ENCODE data around the gene SUCLA2. TPM values are rescaled to one million over a fixed set of nuclear protein-coding genes. Genes with fewer than 3 reads are reported as not detected.

SUCLA2 gene
- total RNA-seq, 2 donors from 2014 or later = 78.8 to 79.0 TPM

DNA sequence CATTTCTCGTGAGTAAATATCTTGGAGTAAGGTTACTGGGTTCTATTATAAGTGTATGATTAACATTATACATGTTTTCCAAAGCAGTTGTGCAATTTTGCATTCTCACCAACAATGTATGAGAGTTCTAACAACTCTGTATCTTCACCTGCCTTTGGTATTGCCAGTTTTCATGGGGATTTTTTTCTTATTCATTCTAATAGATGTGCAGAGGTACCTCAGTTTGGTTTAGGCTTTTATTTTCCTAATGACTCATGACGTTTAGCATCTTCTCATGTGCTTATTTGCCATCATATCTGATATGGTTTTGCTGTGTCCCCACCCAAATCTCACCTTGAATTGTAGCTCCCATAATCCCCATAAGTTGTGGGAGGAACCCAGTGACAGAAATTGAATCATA is 28.8 kb upstream of the SUCLA2 start:
- Histone ChIP-seq H3K27ac (ENCODE audit: low read depth, low read length) (no peak overlapping the region), H3K27me3 (ENCODE audit: control insufficient read depth, insufficient read depth, low read length, poor library complexity, severe bottlenecking) (no peaks in the 10 kb centered on the region), H3K4me3 (ENCODE audit: low read length) (no peak overlapping the region), H3K9me3 (ENCODE audit: control insufficient read depth, low read length) (peaks cover 55% of the 10 kb centered on the region), H3K36me3 (ENCODE audit: control insufficient read depth, insufficient read depth, low read length) (peaks cover 5% of the 10 kb centered on the region), H3K4me1 (ENCODE audit: control insufficient read depth, insufficient read depth, low read length) (no peaks in the 10 kb centered on the region), H3K9ac (ENCODE audit: extremely low read depth, low read length, poor library complexity, severe bottlenecking) (no peak overlapping the region)
- Mint-ChIP-seq H3K4me1 (no peaks in the 10 kb centered on the region), H3K36me3 (ENCODE audit: low read depth) (peaks cover 62% of the 10 kb centered on the region), H3K27me3 (ENCODE audit: insufficient read depth) (no peaks in the 10 kb centered on the region), H3K27ac (no peak overlapping the region), H3K4me3 (no peak overlapping the region), H3K9me3 (peaks cover 52% of the 10 kb centered on the region)
- DNase-seq = no peak
- WGBS, 2 experiments (ENCODE audit: insufficient coverage in 1 of 2, insufficient read length in 1 of 2) = 90 to 100% methylated on average over 1 to 2 of the region's 2 CpGs
- TF ChIP-seq, protein P1, sequence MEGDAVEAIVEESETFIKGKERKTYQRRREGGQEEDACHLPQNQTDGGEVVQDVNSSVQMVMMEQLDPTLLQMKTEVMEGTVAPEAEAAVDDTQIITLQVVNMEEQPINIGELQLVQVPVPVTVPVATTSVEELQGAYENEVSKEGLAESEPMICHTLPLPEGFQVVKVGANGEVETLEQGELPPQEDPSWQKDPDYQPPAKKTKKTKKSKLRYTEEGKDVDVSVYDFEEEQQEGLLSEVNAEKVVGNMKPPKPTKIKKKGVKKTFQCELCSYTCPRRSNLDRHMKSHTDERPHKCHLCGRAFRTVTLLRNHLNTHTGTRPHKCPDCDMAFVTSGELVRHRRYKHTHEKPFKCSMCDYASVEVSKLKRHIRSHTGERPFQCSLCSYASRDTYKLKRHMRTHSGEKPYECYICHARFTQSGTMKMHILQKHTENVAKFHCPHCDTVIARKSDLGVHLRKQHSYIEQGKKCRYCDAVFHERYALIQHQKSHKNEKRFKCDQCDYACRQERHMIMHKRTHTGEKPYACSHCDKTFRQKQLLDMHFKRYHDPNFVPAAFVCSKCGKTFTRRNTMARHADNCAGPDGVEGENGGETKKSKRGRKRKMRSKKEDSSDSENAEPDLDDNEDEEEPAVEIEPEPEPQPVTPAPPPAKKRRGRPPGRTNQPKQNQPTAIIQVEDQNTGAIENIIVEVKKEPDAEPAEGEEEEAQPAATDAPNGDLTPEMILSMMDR (conservative IDR thresholded peaks at IDR 0.05) = no peak

DNA sequence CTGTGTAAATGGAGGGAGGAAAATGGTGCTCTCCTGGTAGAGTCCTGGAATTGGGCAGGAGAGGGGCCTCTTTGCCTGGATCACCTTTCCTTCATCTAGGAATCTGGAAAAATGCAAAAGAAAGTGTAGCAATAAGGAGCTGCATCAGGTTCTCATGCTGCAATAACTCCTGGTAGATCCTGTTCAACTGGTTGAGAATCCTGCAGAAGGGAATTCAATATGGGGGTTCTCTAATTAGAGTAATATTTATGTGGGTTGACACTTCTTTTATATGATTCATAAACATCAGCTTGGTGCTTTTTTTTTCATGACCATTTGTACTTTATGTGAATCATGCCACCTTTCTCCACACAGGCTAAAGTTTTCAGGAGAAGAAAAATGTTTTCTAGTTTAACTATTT is 27.0 kb upstream of the SUCLA2 start:
- Histone ChIP-seq H3K4me1 (ENCODE audit: control insufficient read depth, insufficient read depth, low read length) (no peaks in the 10 kb centered on the region), H3K4me3 (ENCODE audit: low read length) (no peak overlapping the region), H3K27ac (ENCODE audit: low read depth, low read length) (no peak overlapping the region), H3K36me3 (ENCODE audit: control insufficient read depth, insufficient read depth, low read length) (no peaks in the 10 kb centered on the region), H3K9me3 (ENCODE audit: control insufficient read depth, low read length) (peaks cover 38% of the 10 kb centered on the region), H3K27me3 (ENCODE audit: control insufficient read depth, insufficient read depth, low read length, poor library complexity, severe bottlenecking) (no peaks in the 10 kb centered on the region), H3K9ac (ENCODE audit: extremely low read depth, low read length, poor library complexity, severe bottlenecking) (no peak overlapping the region)
- no peak for DNase-seq
- H3K36me3 Mint-ChIP-seq (ENCODE audit: low read depth) = peaks cover 54% of the 10 kb centered on the region
- peaks cover 42% of the 10 kb centered on the region for H3K9me3 Mint-ChIP-seq
- no peaks in the 10 kb centered on the region for H3K4me1 Mint-ChIP-seq
- H3K27me3 Mint-ChIP-seq (ENCODE audit: insufficient read depth) = no peaks in the 10 kb centered on the region
- TF ChIP-seq, protein P1 (conservative IDR thresholded peaks at IDR 0.05) = no peak
- H3K4me3 Mint-ChIP-seq = no peak overlapping the region
- H3K27ac Mint-ChIP-seq = no peak overlapping the region

DNA sequence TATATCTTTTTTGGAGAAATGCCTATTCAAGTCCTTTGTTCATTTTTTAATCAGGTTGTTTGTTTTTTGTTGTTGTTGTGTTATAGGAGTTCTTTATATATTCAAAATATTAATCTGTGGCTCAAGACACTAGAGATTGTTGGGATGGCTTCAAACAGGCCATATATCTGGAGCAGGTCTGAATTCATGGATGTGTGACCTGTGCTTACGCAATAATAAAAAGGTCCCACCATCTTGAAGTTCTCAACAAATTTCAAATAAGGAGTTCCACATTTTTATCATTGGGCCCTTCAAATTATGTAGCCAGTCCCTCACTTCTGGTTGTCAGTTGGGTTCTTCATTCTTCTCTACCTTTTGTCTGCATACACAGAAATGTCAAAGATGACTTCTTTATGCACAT is 18.7 kb upstream of the SUCLA2 start:
- 100% methylated on average over 1 of the region's 1 CpG; no CpG with 5 or more reads in 1 of the 2 experiments for WGBS, 2 experiments (ENCODE audit: insufficient coverage in 1 of 2, insufficient read length in 1 of 2)
- Mint-ChIP-seq H3K36me3 (ENCODE audit: low read depth) (peaks cover 9% of the 10 kb centered on the region), H3K4me3 (no peak overlapping the region), H3K27me3 (ENCODE audit: insufficient read depth) (no peaks in the 10 kb centered on the region), H3K27ac (no peak overlapping the region), H3K4me1 (no peaks in the 10 kb centered on the region), H3K9me3 (peaks cover 9% of the 10 kb centered on the region)
- Histone ChIP-seq H3K27ac (ENCODE audit: low read depth, low read length) (no peak overlapping the region), H3K4me3 (ENCODE audit: low read length) (no peak overlapping the region), H3K27me3 (ENCODE audit: control insufficient read depth, insufficient read depth, low read length, poor library complexity, severe bottlenecking) (no peaks in the 10 kb centered on the region), H3K36me3 (ENCODE audit: control insufficient read depth, insufficient read depth, low read length) (no peaks in the 10 kb centered on the region), H3K4me1 (ENCODE audit: control insufficient read depth, insufficient read depth, low read length) (no peaks in the 10 kb centered on the region), H3K9me3 (ENCODE audit: control insufficient read depth, low read length) (no peaks in the 10 kb centered on the region), H3K9ac (ENCODE audit: extremely low read depth, low read length, poor library complexity, severe bottlenecking) (no peak overlapping the region)
- no peak for DNase-seq
- TF ChIP-seq, protein P1 (conservative IDR thresholded peaks at IDR 0.05) = no peak

Data from endodermal cell (in vitro differentiated cells).